IMR-90 (cell line): ENCODE results near the gene MYT1. TPM values are rescaled to one million over a fixed set of nuclear protein-coding genes. Genes with fewer than 3 reads are reported as not detected.

Experiments used
- ATAC-seq: fragments of 200-7000 bp; cut with Tn5 transposase; 2 replicates; pipeline ENCODE4 v1.9.1; 2020; ENCODE audit warnings: low read depth, mild to moderate bottlenecking, moderate library complexity
- BruUV-seq: library from RNA; stranded (reverse); fragments of 400-500 nt; replicated peaks from 2 replicates; lab custom pipeline; 2021; lab: Mats Ljungman, UMichigan
- CTCF ChIA-PET: fragments of 300-600 bp; formaldehyde crosslinking; extraction: SDS; loops from one replicate; lab custom pipeline; 2021; ENCODE audit warnings: antibody characterized with exemption; lab: Yijun Ruan, JAX
- POLR2A ChIA-PET: fragments of 300-600 bp; sonication (Branson Sonifier 250); formaldehyde crosslinking; loops from one replicate; lab custom pipeline; 2022; ENCODE audit warnings: antibody characterized with exemption; ENCODE audit not compliant: unreplicated experiment; lab: Charles Lee
- DNase-seq: peaks from one replicate; pipeline ENCODE4 v3.0.0; 2013
- H2AFZ ChIP-seq: replicated peaks from 2 replicates; pipeline ENCODE3; 2013; ENCODE audit warnings: low read length, mild to moderate bottlenecking; ENCODE audit not compliant: poor library complexity
- H2AK5ac ChIP-seq: 2 replicates; pipeline ENCODE4 v1.6.1; 2013; ENCODE audit warnings: low read depth, low read length, inconsistent platforms
- H2AK9ac ChIP-seq: replicated peaks from 2 replicates; pipeline ENCODE3; 2013; ENCODE audit warnings: mild to moderate bottlenecking, low read depth, low read length, moderate library complexity; ENCODE audit not compliant: poor library complexity
- H2BK120ac ChIP-seq: 2 replicates; pipeline ENCODE4 v1.6.1; 2013; ENCODE audit warnings: low read depth, low read length, inconsistent platforms
- H2BK15ac ChIP-seq: 3 replicates; pipeline ENCODE4 v1.6.1; 2013; ENCODE audit warnings: low read depth, low read length, inconsistent platforms
- H2BK20ac ChIP-seq: 2 replicates; pipeline ENCODE4 v1.6.1; 2013; ENCODE audit warnings: low read depth, mild to moderate bottlenecking, inconsistent platforms, low read length, moderate library complexity
- H2BK5ac ChIP-seq: 2 replicates; pipeline ENCODE4 v1.6.1; 2013; ENCODE audit warnings: mild to moderate bottlenecking, low read depth, low read length, inconsistent platforms; ENCODE audit not compliant: poor library complexity, severe bottlenecking
- H3K14ac ChIP-seq: replicated peaks from 2 replicates; pipeline ENCODE4 v1.6.1; 2013; ENCODE audit warnings: low read depth, low read length, inconsistent platforms
- H3K18ac ChIP-seq: 2 replicates; pipeline ENCODE4 v1.6.1; 2013; ENCODE audit warnings: low read depth, low read length, control low read depth
- H3K23ac ChIP-seq: 2 replicates; pipeline ENCODE4 v1.6.1; 2013; ENCODE audit warnings: low read depth, low read length, inconsistent platforms
- H3K27ac ChIP-seq: 2 replicates; pipeline ENCODE4 v1.5.1; 2013; ENCODE audit warnings: mild to moderate bottlenecking, control low read depth, low read length; ENCODE audit not compliant: insufficient read depth
- H3K27me3 ChIP-seq: 2 replicates; pipeline ENCODE4 v1.6.1; 2013; ENCODE audit warnings: low read length; ENCODE audit not compliant: control insufficient read depth, insufficient read depth
- H3K36me3 ChIP-seq: 2 replicates; pipeline ENCODE4 v1.6.1; 2013; ENCODE audit warnings: low read length, mixed read lengths; ENCODE audit not compliant: control insufficient read depth, insufficient read depth
- H3K4ac ChIP-seq: 2 replicates; pipeline ENCODE4 v1.6.1; 2013; ENCODE audit warnings: low read depth, low read length, inconsistent platforms
- H3K4me1 ChIP-seq: 2 replicates; pipeline ENCODE4 v1.6.1; 2013; ENCODE audit warnings: low read length, mixed read lengths; ENCODE audit not compliant: control insufficient read depth, insufficient read depth
- H3K4me2 ChIP-seq: 2 replicates; pipeline ENCODE4 v1.6.1; 2013; ENCODE audit warnings: low read depth, mild to moderate bottlenecking, control low read depth, low read length, moderate library complexity
- H3K4me3 ChIP-seq: 2 replicates; pipeline ENCODE4 v1.5.1; 2013; ENCODE audit warnings: low read depth, mild to moderate bottlenecking, control low read depth, low read length, moderate library complexity; ENCODE audit not compliant: insufficient read depth
- H3K56ac ChIP-seq: 2 replicates; pipeline ENCODE4 v1.6.1; 2013; ENCODE audit warnings: low read length, inconsistent platforms; ENCODE audit not compliant: insufficient read depth; ENCODE audit errors: extremely low read depth
- H3K79me1 ChIP-seq, 2 experiments: 2 replicates each; pipeline ENCODE4 v1.6.1; 2013; ENCODE audit warnings: low read length in 2 of 2, inconsistent platforms in 1 of 2, low read depth in 1 of 2
- H3K9ac ChIP-seq: 2 replicates; pipeline ENCODE4 v1.6.1; 2013; ENCODE audit warnings: low read depth, low read length, control low read depth
- H3K9me1 ChIP-seq: 2 replicates; pipeline ENCODE4 v1.6.1; 2013; ENCODE audit warnings: low read length, inconsistent platforms; ENCODE audit not compliant: insufficient read depth
- H3K9me3 ChIP-seq: 2 replicates; pipeline ENCODE4 v1.6.1; 2013; ENCODE audit warnings: low read length; ENCODE audit not compliant: control insufficient read depth, insufficient read depth
- H4K20me1 ChIP-seq: 2 replicates; pipeline ENCODE4 v1.6.1; 2013; ENCODE audit warnings: low read length, inconsistent platforms; ENCODE audit not compliant: insufficient read depth
- H4K5ac ChIP-seq: 2 replicates; pipeline ENCODE4 v1.6.1; 2013; ENCODE audit warnings: mild to moderate bottlenecking, low read depth, low read length, control low read depth
- H4K8ac ChIP-seq, 2 experiments: 2 replicates each; pipeline ENCODE4 v1.6.1; 2013; ENCODE audit warnings: low read depth in 2 of 2, low read length in 2 of 2, control low read depth in 1 of 2, inconsistent platforms in 1 of 2
- H4K91ac ChIP-seq: 2 replicates; pipeline ENCODE4 v1.6.1; 2013; ENCODE audit warnings: low read depth, low read length, inconsistent platforms; ENCODE audit not compliant: insufficient read depth
- BHLHE40 ChIP-seq: fragments of 150-350 bp; IDR thresholded peaks from 2 replicates; pipeline ENCODE4 v1.6.1; 2016; ENCODE audit warnings: mild to moderate bottlenecking, low read depth, low read length
- CHD1 ChIP-seq: IDR thresholded peaks from 2 replicates; pipeline ENCODE4 v1.6.1; 2012; ENCODE audit warnings: low read depth, low read length, improper control_type of control experiment
- NFE2L2 ChIP-seq: fragments of 150-350 bp; IDR thresholded peaks from 2 replicates; pipeline ENCODE4 v1.6.1; 2016; ENCODE audit warnings: low read depth, mild to moderate bottlenecking, low read length
- POLR2A ChIP-seq: IDR thresholded peaks from 2 replicates; pipeline ENCODE4 v1.6.1; 2012; ENCODE audit warnings: mild to moderate bottlenecking, low read depth, low read length
- WGBS, 2 experiments: methylation state at CpG; one replicate each; pipeline versions ENCODE4 v1.1.5 to v1.1.7; 2013; ENCODE audit warnings: missing lambda C conversion rate in 2 of 2; ENCODE audit not compliant: insufficient read length in 1 of 2; ENCODE audit errors: extremely low coverage in 2 of 2; 5-methylcytosine and 5-hydroxymethylcytosine counted together
- dilution Hi-C: fragments of 300-500 bp; cut with HindIII; formaldehyde crosslinking; loops from one replicate; pipeline ENCODE4 v1.14.3; 2018; ENCODE audit warnings: low sequenced_read_pairs; ENCODE audit not compliant: unreplicated experiment
- in situ Hi-C: fragments of 300-500 bp; cut with MboI; formaldehyde crosslinking; loops from 3 replicates; pipeline ENCODE4 v1.14.3; 2019; ENCODE audit warnings: low sequenced_read_pairs, inconsistent platforms, mixed read lengths
- intact Hi-C: fragments of 100-400 bp; cut with micrococcal nuclease; formaldehyde crosslinking; loops from 2 replicates; pipeline ENCODE4 v1.10.0; 2022
- polyA plus RNA-seq, 3 experiments: library from polyadenylated mRNA; depleted of rRNA; stranded (reverse); fragments of >200 nt; gene quantifications; 2 replicates each; pipeline ENCODE4 v1.2.3, GENCODE V29; 2012; ENCODE audit warnings: low replicate concordance in 1 of 3
- total RNA-seq: library from RNA; depleted of rRNA; stranded (reverse); fragments of >200 nt; gene quantifications from 2 replicates; pipeline ENCODE4 v1.2.3, GENCODE V29; 2012

The MYT1 gene
- total and polyA plus RNA-seq, 2 of the 4 experiments (the other 2 are of a cell fraction), result not detected

- TF ChIP-seq NFE2L2, result no peak
Observed at GRCh38 chr20:64211874-64212658, 47.8 kb downstream of the MYT1 start (continued).

GRCh38 chr20:64212755-64213154, 48.5 kb downstream of the MYT1 start:
- peaks cover 4% of the 10 kb centered on the region; the same call in 1 of the 2 replicates for H3K9me1 ChIP-seq
- POLR2A ChIA-PET, result no interaction called here
- no peak overlapping the region for H4K5ac ChIP-seq
- no peak for TF ChIP-seq BHLHE40
- no peak for TF ChIP-seq POLR2A
- no peak for TF ChIP-seq CHD1
- no peak overlapping the region for H3K23ac ChIP-seq
- 25% methylated on average over 2 of the region's 7 CpGs; no CpG with 5 or more reads in 1 of the 2 experiments for WGBS, 2 experiments
- intact Hi-C loops (no loop called here), in situ Hi-C loops (no loop called here), dilution Hi-C loops (no loop called here)
- H3K79me1 ChIP-seq, result no peaks in the 10 kb centered on the region
- H3K9ac ChIP-seq, result no peak overlapping the region
- peak overlapping the region; percentile 10; the same call in 1 of the 2 replicates for H3K27ac ChIP-seq
- H2AK5ac ChIP-seq, result no peak overlapping the region
- CTCF ChIA-PET, result interaction anchor here (0.6 to 1.0 kb wide), 2 partner anchors 10 to 93 kb away, joined by 3 to 4 read pairs; no protein-coding TSS in a partner anchor
- ATAC-seq (peak; percentile 85), DNase-seq (peak; percentile 63)
- H2BK20ac ChIP-seq, result no peak overlapping the region
- BruUV-seq, result no TSS peak
- no peak overlapping the region for H2BK120ac ChIP-seq
- H4K8ac ChIP-seq, result no peak overlapping the region
- no peak overlapping the region for H3K4me3 ChIP-seq
- H4K20me1 ChIP-seq, result no peaks in the 10 kb centered on the region
- no peak overlapping the region for H2BK5ac ChIP-seq
- H3K4me1 ChIP-seq, result peaks cover 9% of the 10 kb centered on the region; the same call in 1 of the 2 replicates
- peak overlapping the region; percentile 0; the same call in 1 of the 2 replicates for H3K4me2 ChIP-seq
- H3K36me3 ChIP-seq, result no peaks in the 10 kb centered on the region
- H4K91ac ChIP-seq, result no peak overlapping the region
- no peak overlapping the region for H3K14ac ChIP-seq
- H3K9me3 ChIP-seq, result no peaks in the 10 kb centered on the region
- no peak overlapping the region for H3K4ac ChIP-seq
- no peak overlapping the region for H2BK15ac ChIP-seq
- H2AFZ ChIP-seq, result no peak overlapping the region
- H3K18ac ChIP-seq, result peak overlapping the region; percentile 6; the same call in 1 of the 2 replicates
- H2AK9ac ChIP-seq, result no peak overlapping the region
- peaks cover 40% of the 10 kb centered on the region for H3K27me3 ChIP-seq
- H3K56ac ChIP-seq, result no peak overlapping the region
